HG03097 (cell line): ENCODE data around the gene YTHDC2.
A peak's percentile ranks its signal among the peaks of the same experiment; 100 is the strongest.

Experiments
- ATAC-seq: cut with Tn5 transposase; IDR thresholded peaks from one replicate; pipeline ENCODE4 v1.9.1; 2021; ENCODE audit not compliant: unreplicated experiment, low FRiP score

YTHDC2 gene

DNA sequence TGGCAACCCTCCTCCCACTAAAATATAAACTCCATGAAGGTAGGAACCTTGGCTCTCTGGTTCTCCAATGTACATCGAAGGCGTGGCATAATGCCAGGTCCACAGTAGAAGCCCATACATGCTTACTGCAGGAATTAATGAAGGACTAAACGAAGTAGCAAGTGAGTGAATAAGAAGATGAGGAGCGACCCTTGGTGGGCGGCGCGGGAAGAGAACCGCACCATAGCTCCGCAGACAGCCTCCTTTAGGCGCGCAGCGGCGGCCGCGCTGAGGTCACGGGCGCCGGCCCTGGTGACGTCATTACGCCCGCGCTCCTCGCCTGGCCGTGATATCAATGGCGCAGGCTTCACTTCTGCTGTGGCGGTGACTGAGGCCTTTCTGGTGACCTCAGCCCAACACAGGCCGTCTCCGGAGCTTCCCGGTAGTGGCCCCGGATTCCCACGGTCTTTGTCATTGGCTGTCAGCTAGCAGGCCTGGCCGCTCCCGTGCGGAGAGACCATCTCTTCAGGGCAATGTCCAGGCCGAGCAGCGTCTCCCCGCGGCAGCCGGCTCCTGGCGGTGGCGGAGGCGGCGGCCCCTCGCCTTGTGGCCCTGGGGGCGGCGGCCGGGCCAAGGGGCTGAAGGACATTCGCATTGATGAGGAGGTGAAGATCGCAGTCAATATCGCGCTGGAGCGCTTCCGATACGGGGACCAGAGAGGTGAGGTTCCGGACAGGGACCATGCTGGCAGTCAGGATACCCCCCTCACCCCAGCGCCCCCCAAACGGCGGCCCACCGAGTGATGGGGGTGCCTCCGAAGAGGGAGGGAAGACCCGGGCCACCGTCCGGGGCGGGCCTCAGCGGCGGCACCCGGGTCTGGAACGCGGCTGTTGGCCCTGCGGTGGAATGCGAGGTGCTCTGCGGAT lies at the start of gene YTHDC2:
Gene YTHDC2 (plus strand): TSS at position 311 of the 905 bp plus-strand sequence. CDS start 202 bp downstream, at position 513.
- peak; percentile 99 for ATAC-seq

DNA sequence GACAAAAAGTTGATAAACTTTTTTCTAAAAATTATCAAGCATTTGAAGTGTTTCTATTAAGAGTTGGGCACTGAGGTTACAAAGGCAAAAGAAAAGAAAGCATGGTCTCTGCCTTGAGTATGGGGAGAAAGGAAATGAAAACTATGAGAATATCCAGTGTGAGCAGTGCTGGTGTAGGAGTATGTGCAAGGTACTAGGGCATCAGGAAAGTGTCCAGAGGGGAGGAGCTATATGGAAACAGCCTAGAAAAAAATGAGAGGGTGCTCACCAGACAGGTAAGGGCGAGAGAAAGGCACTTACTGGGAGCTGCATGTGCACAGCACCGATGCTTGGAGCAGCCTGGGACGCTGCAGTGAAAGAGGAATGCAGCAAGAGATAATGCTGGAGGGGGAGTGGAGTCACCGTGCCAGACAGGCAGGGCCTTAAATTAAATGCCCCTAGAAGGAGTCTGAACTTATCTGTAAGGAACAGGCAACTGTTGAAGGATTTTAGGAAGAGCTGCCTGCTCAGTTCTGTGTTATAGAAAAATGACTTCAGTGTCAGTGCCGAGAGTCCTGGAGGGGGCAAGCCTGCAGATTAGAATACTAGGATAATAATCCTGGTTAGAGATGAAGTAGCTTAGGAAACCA lies 39.3 kb upstream of the YTHDC2 start:
- ATAC-seq, result no peak

DNA sequence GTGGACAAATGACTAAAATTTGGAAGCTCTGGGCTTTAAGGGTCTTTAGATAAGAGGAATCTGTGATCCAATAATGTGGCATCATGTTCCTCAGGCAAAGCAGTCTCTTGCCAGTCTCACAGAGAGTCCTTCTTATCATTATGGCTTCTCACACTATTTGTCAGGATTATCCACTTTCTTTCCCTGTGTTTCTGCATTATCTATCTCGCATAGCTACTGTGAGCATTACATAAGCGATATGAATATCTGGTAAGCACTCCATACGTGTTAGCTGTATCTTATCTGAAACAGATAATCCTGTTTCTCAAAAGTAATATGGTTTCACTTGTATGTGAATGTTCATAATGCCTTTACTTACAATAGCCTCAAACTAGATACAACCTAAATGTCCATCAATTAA lies 34.8 kb upstream of the YTHDC2 start:
- no peak for ATAC-seq

DNA sequence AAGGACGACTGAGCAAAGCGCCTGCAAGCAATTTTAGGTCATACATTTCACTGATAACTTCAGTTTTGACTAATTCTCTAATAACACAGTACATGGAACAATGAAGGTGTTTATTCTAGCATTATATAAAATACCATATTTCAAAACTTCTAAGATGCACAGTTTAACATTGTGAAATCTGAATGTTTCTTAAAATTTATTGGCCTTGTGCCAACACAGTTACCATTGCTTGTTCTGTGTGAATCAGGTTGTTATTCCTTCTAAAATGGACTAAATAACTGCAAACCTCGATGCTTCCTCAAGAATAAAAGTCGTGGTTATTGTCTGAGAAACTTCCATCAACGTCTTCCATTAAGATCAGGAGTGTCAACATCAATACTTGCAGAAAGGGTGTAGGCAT lies 33.3 kb upstream of the YTHDC2 start:
- no peak for ATAC-seq

GRCh38 chr5:113487416-113487780 lies 26.1 kb upstream of the YTHDC2 start:
- ATAC-seq, result no peak

GRCh38 chr5:113487781-113488644 lies 25.5 kb upstream of the YTHDC2 start, which contains the start of gene MCC:
Gene MCC (minus strand): TSS chr5:113488453.
- no peak for ATAC-seq

GRCh38 chr5:113488645-113489184 lies 24.8 kb upstream of the YTHDC2 start:
- ATAC-seq, result no peak

DNA sequence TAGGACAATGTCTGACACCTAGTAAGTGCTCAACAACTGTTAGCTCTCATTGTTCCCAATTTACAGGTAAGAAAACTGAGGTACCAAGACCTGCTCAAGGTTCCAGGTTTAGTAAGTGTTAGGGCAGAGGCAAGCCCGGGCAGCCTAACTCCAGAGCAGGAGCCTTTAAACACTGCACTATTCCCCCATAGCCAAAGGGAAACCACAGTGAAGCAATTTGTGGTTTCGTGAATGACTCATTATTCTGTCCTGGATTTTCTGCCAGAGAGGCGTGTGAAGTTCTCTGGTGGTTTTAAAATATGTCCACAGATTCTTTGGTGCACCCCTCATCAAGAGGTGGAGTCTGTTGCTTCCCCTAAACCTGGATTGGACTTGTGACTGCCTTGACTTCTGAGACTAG lies 24.2 kb upstream of the YTHDC2 start:
- peak; percentile 86 for ATAC-seq

DNA sequence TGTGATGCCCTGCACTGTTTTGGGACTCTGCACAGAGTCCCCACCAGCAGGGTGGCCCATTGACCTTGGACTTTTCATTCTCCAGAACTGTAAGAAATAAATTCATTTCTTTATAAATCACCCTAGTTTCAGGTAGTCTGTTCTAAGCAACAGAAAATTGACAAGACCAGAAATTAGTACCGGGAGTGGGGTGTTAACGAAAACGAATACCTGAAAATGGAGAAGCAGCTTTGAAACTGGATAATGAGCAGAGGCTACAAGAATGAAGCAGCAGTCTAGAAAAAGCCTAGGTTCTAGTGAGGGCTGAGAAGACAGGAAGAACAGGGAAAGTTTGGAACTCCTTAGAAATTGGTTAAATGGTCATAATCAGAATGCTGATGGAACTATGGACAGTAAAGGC lies 23.2 kb upstream of the YTHDC2 start:
- no peak for ATAC-seq

- ATAC-seq, result no peak
Observed at GRCh38 chr5:113491022-113491421, 22.5 kb upstream of the YTHDC2 start.

- ATAC-seq, result no peak
Observed at GRCh38 chr5:113493446-113493845, 20.0 kb upstream of the YTHDC2 start.

DNA sequence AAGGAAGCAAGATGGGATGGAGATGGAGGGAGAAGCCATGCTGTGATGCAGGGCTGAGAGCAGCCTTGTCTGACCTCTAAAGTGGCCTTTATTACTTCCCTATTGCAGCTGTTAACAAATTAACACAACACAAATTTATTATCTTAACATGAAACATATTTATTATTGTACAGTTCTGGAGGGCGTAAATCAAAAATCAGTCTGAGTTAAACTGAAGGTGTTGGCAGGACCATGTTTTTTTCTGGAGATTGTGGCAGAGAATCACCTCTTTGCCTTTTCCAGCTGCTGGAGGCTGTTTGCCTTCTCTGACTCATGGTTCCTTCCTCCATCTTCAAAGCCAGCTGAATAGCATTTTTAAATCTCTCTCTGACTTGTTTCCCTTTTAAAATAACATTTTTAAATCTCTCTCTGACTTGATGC lies 18.1 kb upstream of the YTHDC2 start:
- no peak for ATAC-seq

- no peak for ATAC-seq
Observed at GRCh38 chr5:113502073-113502472, 11.4 kb upstream of the YTHDC2 start.

DNA sequence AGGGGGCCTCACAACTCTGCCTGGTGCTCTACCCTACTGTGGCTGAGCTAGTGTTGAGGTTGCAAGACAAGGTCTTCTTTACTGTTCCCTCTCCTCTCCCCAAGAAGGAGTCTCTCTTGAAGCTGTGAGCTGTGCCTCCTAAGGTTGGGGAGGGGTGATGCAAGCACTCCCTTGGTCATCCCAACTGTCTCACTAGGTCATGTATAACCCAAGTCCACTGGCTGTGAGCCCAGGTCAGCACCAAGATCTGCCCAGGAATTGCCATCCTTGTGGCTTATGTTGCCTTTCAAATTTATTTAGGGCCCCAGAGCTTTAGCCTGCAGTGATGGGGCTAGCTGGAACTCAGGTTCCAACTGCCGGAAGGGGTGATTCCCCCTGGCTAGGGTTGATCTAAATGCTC lies 10.3 kb upstream of the YTHDC2 start:
- ATAC-seq, result no peak

DNA sequence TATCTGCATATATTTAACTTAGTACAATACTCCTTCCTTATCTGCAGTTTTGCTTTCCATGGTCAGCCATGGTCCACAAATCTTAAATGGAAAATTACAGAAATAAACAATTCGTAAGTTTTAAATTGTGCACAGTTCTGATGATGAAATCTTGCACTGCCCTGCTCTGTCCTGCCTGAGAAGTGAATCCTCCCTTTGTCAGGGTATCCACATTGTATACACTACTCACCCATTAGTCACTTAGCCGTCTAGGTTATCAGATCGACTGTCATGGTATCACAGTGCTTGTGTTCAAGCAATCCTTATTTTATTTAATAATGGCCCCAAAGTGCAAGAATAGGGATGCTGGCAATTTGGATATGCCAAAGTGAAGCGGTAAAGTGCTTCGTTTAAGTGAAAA lies 8.3 kb upstream of the YTHDC2 start:
- no peak for ATAC-seq

GRCh38 chr5:113507601-113508000 lies 5.9 kb upstream of the YTHDC2 start:
- no peak for ATAC-seq

- ATAC-seq, result no peak
Observed at GRCh38 chr5:113508756-113509155, 4.7 kb upstream of the YTHDC2 start.

- no peak for ATAC-seq
Observed at GRCh38 chr5:113510836-113511451, 2.5 kb upstream of the YTHDC2 start.

- ATAC-seq, result no peak
Observed at GRCh38 chr5:113512341-113512740, 1.2 kb upstream of the YTHDC2 start.

DNA sequence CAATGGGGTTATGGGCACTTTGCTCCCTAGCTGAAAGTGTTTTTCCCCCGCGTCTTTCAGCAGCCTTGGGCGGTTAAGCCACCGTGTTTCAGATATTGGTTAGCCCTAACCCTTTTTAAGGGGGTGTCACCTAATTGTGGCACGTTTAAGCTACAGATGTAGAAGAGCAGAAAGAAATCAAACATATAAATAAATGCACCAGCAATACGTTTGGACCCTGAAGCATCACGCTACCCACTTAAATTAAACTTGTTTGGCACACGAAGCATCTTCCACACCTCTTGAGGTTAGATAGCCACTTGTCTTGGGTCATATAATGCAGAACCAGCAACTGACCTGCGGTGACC lies 768 bp downstream of the YTHDC2 start:
- no peak for ATAC-seq
